GM12878 (cell line): ENCODE results near the gene ERCC3. TPM values are rescaled to one million over a fixed set of nuclear protein-coding genes. Genes with fewer than 3 reads are reported as not detected.
"Not testable (repeated sequence)": the region's sequence is repeated elsewhere in the genome, so short reads cannot be mapped to it uniquely, and the experiment has no call there.

Source experiments
- ATAC-seq: fragments of 200-7000 bp; cut with Tn5 transposase; 3 replicates; pipeline ENCODE4 v1.9.1; 2020; ENCODE audit warnings: mild to moderate bottlenecking, moderate library complexity
- BruUV-seq: library from RNA; stranded (reverse); fragments of 400-500 nt; replicated peaks from 2 replicates; lab custom pipeline; 2021; lab: Mats Ljungman, UMichigan
- CTCF ChIA-PET: fragments of 300-600 bp; sonication (Branson Sonifier 250); formaldehyde crosslinking; extraction: SDS; loops from one replicate; lab custom pipeline; 2021; ENCODE audit warnings: inconsistent platforms; lab: Yijun Ruan, JAX
- POLR2A ChIA-PET: fragments of 350-600 bp; formaldehyde crosslinking; extraction: SDS; loops from one replicate; lab custom pipeline; 2021; ENCODE audit warnings: inconsistent platforms; lab: Charles Lee
- RAD21 ChIA-PET: fragments of 300-600 bp; sonication (Branson Sonifier 250); formaldehyde crosslinking; loops from one replicate; lab custom pipeline; 2023; ENCODE audit warnings: antibody characterized with exemption; ENCODE audit not compliant: unreplicated experiment; lab: Charles Lee
- SMC1A ChIA-PET: fragments of 300-600 bp; sonication (Branson Sonifier 250); formaldehyde crosslinking; loops from one replicate; lab custom pipeline; 2023; ENCODE audit not compliant: unreplicated experiment, uncharacterized antibody; lab: Charles Lee
- DNase-seq: peaks from one replicate; pipeline ENCODE4 v3.0.0-alpha.2; 2011; ENCODE audit warnings: low read depth, low spot score
- FAIRE-seq: peaks from 3 replicates; lab custom pipeline; 2011; peaks lifted over from hg19 to GRCh38; lab: Jason Lieb, UNC
- H2AFZ ChIP-seq: 2 replicates; pipeline ENCODE4 v1.6.0; 2011; ENCODE audit warnings: low read depth, low read length, control low read depth; ENCODE audit not compliant: control insufficient read depth
- H3K27ac ChIP-seq: 2 replicates; pipeline ENCODE4 v1.5.1; 2011; ENCODE audit warnings: control low read depth; ENCODE audit not compliant: control insufficient read depth, insufficient read depth
- H3K27me3 ChIP-seq, 2 experiments: replicated peaks in 1 of 2; 2 replicates each; pipeline versions ENCODE4 v1.6.0 to v1.6.1; 2011; ENCODE audit warnings: low read length in 1 of 2; ENCODE audit not compliant: control insufficient read depth in 2 of 2, insufficient read depth in 2 of 2
- H3K36me3 ChIP-seq, 2 experiments: 2 replicates each; pipeline ENCODE4 v1.5.1; 2011; ENCODE audit warnings: low read length in 1 of 2; ENCODE audit not compliant: control insufficient read depth in 2 of 2, insufficient read depth in 2 of 2
- H3K4me1 ChIP-seq: 2 replicates; pipeline ENCODE4 v1.6.1; 2011; ENCODE audit warnings: mild to moderate bottlenecking, low read length, moderate library complexity, mixed read lengths; ENCODE audit not compliant: control insufficient read depth, insufficient read depth
- H3K4me2 ChIP-seq: 2 replicates; pipeline ENCODE4 v1.6.0; 2011; ENCODE audit warnings: control low read depth; ENCODE audit not compliant: control insufficient read depth, insufficient read depth
- H3K4me3 ChIP-seq: fragments of 200-600 bp; sonication (generic); 2 replicates; pipeline ENCODE4 v1.5.1; 2016
- H3K79me2 ChIP-seq: 2 replicates; pipeline ENCODE4 v1.6.0; 2011; ENCODE audit warnings: low read length; ENCODE audit not compliant: control insufficient read depth, insufficient read depth
- H3K9ac ChIP-seq: 2 replicates; pipeline ENCODE4 v1.8.0; 2011; ENCODE audit warnings: low read length, control low read depth, mixed read lengths; ENCODE audit not compliant: control insufficient read depth, insufficient read depth
- H3K9me3 ChIP-seq: replicated peaks from 3 replicates; pipeline ENCODE4 v1.5.1; 2011; ENCODE audit warnings: mild to moderate bottlenecking, low read length; ENCODE audit not compliant: control insufficient read depth, insufficient read depth
- H4K20me1 ChIP-seq: 2 replicates; pipeline ENCODE4 v1.6.0; 2011; ENCODE audit not compliant: control insufficient read depth, insufficient read depth
- EED ChIP-seq: sonication (generic); IDR thresholded peaks from 2 replicates; pipeline ENCODE4 v1.6.1; 2016; ENCODE audit warnings: antibody characterized with exemption, low read depth
- IKZF1 ChIP-seq: fragments of 450-650 bp; conservative IDR thresholded peaks from 2 replicates; pipeline ENCODE4 v1.6.1; 2017; ENCODE audit warnings: antibody characterized with exemption, mild to moderate bottlenecking
- NBN ChIP-seq: fragments of 450-650 bp; IDR thresholded peaks from 2 replicates; pipeline ENCODE4 v1.6.1; 2016
- RAD51 ChIP-seq: fragments of 450-650 bp; IDR thresholded peaks from 2 replicates; pipeline ENCODE4 v1.6.1; 2016; ENCODE audit warnings: moderate library complexity, mild to moderate bottlenecking, inconsistent platforms
- RUNX3 ChIP-seq: IDR thresholded peaks from 2 replicates; pipeline ENCODE4 v1.6.1; 2012; ENCODE audit warnings: low read length, inconsistent platforms
- SIX5 ChIP-seq: IDR thresholded peaks from 2 replicates; pipeline ENCODE4 v1.6.1; 2011; ENCODE audit warnings: mild to moderate bottlenecking, low read depth, low read length, moderate library complexity; ENCODE audit not compliant: severe bottlenecking
- WGBS: methylation state at CpG from one replicate; pipeline ENCODE4 v1.1.6; 2016; ENCODE audit warnings: low lambda C conversion rate; ENCODE audit not compliant: insufficient replicate concordance, insufficient coverage; ENCODE audit errors: missing lambda C conversion rate; 5-methylcytosine and 5-hydroxymethylcytosine counted together
- in situ Hi-C: fragments of 300-500 bp; cut with MboI; formaldehyde crosslinking; loops from 9 replicates; pipeline ENCODE4 v1.14.3; 2018; ENCODE audit warnings: mixed read lengths
- intact Hi-C: fragments of 100-400 bp; cut with micrococcal nuclease; formaldehyde crosslinking; loops from one replicate; pipeline ENCODE4 v1.14.2; 2022; ENCODE audit not compliant: unreplicated experiment
- polyA plus RNA-seq, 11 experiments: library from polyadenylated mRNA; depleted of rRNA in 4 of 11; unstranded in 6 of 11; stranded (reverse) in 5 of 11; fragments of >200 nt; fragmentation: Nextera tagmentation in 4 of 11; fragmentation: Illumina TruSeq in 1 of 11; extraction: Ambion mirVana in 4 of 11; extraction: Trizol in 1 of 11; gene quantifications; 1 replicate in 1 of 11; 2 replicates in 10 of 11; pipeline versions ENCODE4 v1.2.1 to v1.2.3, GENCODE V29; 2011 to 2016; ENCODE audit warnings: inconsistent platforms in 2 of 11, missing spikeins in 2 of 11, low read depth in 1 of 11
- total RNA-seq, 4 experiments: library from RNA; depleted of rRNA in 3 of 4; stranded (reverse); fragments of >200 nt in 3 of 4; fragmentation: Illumina TruSeq in 1 of 4; extraction: Trizol in 1 of 4; gene quantifications; 2 replicates each; pipeline versions ENCODE4 v1.2.1 to v1.2.3, GENCODE V29; 2013 to 2021
- TF ChIP-seq, protein P1 (sequence below): IDR thresholded peaks from 2 replicates; pipeline ENCODE4 v1.6.1; 2012; ENCODE audit warnings: low read depth, low read length, improper control_type of control experiment
- TF ChIP-seq, protein P2 (sequence below): IDR thresholded peaks from 2 replicates; pipeline ENCODE4 v1.6.1; 2012; ENCODE audit warnings: low read length, inconsistent platforms
- TF ChIP-seq, protein P3 (sequence below): IDR thresholded peaks from 2 replicates; pipeline ENCODE4 v1.6.1; 2011; ENCODE audit warnings: mild to moderate bottlenecking, low read depth, low read length, moderate library complexity; ENCODE audit not compliant: insufficient replicate concordance

Gene ERCC3
- total and polyA plus RNA-seq, 10 of the 15 experiments (the other 5 are each of a cell fraction or from before 2014, with no cell fraction given), result 17.1 to 64.8 (median 42.8) TPM

DNA sequence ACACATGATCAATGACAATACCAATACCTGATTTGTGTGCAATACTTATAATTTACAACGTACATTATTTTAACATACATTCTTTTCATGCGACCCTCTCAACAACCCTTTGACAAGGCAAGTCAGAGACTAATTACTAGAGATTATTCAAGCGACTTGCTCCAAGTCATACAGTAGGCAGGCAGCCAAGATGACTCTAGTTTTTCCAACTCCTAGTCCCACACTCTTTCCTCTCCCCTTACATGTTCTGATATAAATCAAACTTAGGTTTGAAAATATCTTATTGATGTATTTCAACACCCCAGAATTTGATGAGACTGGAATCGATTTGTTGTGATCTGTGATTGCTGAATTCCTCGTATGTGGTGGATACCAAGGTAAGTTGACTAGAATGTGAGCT is 65.8 kb downstream of the ERCC3 start (continued):
- no peak for TF ChIP-seq RAD51

DNA sequence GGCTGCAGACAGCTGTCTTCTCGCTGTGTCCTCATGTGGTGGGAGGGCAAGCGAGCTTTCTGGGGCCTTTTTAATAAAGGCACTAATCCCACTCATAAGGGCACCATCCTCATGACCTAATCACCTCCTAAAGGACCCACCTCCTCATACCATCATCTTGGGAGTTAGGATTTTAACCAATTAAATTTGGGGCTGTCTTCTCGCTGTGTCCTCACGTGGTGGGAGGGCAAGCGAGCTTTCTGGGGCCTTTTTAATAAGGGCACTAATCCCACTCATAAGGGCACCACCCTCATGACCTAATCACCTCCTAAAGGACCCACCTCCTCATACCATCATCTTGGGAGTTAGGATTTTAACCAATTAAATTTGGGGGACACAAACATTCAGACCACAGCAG is 66.7 kb downstream of the ERCC3 start:
- H3K27me3 ChIP-seq, H3K4me3 ChIP-seq, H2AFZ ChIP-seq, SMC1A ChIA-PET, BruUV-seq, H3K4me1 ChIP-seq, CTCF ChIA-PET, intact Hi-C loops, ATAC-seq, in situ Hi-C loops, H4K20me1 ChIP-seq, POLR2A ChIA-PET, DNase-seq, H3K9me3 ChIP-seq, FAIRE-seq, H3K4me2 ChIP-seq, H3K36me3 ChIP-seq, H3K9ac ChIP-seq, H3K79me2 ChIP-seq, RAD21 ChIA-PET, H3K27ac ChIP-seq: not testable (repeated sequence)
- WGBS, result 44% methylated on average over 5 of the region's 5 CpGs

DNA sequence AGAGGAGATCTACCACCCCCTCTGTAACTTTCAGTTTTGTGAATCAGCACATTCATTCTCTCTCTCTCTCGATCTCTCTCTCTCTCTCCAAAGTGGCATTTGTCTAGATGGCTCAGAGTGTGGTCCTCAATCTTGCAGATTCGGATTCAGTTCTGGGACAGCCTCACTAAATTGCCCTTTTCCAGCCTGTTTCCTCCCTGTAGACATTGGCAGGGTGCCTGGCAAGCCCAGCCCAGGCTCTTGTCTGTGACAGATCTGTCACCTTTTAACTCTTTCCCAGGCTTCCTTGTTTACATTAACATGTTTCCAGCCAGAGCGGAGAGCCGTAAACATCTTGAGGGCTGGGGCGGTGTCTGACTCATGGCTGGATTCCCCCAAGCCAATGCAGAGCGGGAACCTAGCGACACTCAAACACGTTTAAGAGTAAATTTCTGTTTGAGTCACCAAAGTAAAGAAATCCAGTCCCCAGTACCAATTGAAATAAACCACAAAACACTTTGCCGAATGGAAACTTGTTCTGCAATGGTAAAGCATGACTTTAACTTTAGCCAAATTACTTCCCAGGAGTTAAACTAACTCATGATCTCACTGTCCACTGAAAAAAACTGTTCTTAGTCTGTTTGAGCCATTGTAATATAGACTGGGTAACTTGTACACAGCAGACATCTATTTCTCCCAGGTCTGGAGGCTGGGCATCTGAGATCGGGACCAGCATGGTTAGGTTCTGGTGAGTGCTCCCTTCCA is 67.3 kb downstream of the ERCC3 start:
- Histone ChIP-seq H3K9ac (no peak overlapping the region), H3K27me3 (no peaks in the 10 kb centered on the region; a peak in 1 of 4 replicates), H2AFZ (no peak overlapping the region), H3K79me2 (no peaks in the 10 kb centered on the region), H4K20me1 (no peaks in the 10 kb centered on the region), H3K4me3 (no peak overlapping the region), H3K4me1 (no peaks in the 10 kb centered on the region), H3K27ac (no peak overlapping the region), H3K36me3 (no peaks in the 10 kb centered on the region), H3K4me2 (peak overlapping the region; percentile 20), H3K9me3 (no peaks in the 10 kb centered on the region)
- in situ Hi-C loops, result no loop called here
- SMC1A ChIA-PET, result no interaction called here
- CTCF ChIA-PET, result no interaction called here
- FAIRE-seq (no peak), ATAC-seq (peak; percentile 93), DNase-seq (peak; percentile 36)
- RAD21 ChIA-PET, result no interaction called here
- POLR2A ChIA-PET, result no interaction called here
- intact Hi-C loops, result no loop called here
- no TSS peak for BruUV-seq
- WGBS, result 5% methylated on average over 10 of the region's 10 CpGs
- no peak for TF ChIP-seq SIX5
- TF ChIP-seq EED, result no peak
- TF ChIP-seq, protein P1, sequence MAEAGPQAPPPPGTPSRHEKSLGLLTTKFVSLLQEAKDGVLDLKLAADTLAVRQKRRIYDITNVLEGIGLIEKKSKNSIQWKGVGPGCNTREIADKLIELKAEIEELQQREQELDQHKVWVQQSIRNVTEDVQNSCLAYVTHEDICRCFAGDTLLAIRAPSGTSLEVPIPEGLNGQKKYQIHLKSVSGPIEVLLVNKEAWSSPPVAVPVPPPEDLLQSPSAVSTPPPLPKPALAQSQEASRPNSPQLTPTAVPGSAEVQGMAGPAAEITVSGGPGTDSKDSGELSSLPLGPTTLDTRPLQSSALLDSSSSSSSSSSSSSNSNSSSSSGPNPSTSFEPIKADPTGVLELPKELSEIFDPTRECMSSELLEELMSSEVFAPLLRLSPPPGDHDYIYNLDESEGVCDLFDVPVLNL, result peak; percentile 57; the same call in 1 of the 2 replicates
- TF ChIP-seq RUNX3, result peak; percentile 88
- no peak for TF ChIP-seq NBN
- TF ChIP-seq, protein P2, sequence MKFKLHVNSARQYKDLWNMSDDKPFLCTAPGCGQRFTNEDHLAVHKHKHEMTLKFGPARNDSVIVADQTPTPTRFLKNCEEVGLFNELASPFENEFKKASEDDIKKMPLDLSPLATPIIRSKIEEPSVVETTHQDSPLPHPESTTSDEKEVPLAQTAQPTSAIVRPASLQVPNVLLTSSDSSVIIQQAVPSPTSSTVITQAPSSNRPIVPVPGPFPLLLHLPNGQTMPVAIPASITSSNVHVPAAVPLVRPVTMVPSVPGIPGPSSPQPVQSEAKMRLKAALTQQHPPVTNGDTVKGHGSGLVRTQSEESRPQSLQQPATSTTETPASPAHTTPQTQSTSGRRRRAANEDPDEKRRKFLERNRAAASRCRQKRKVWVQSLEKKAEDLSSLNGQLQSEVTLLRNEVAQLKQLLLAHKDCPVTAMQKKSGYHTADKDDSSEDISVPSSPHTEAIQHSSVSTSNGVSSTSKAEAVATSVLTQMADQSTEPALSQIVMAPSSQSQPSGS, result peak; percentile 51; the same call in 1 of the 2 replicates
- peak; percentile 40; the same call in 1 of the 2 replicates for TF ChIP-seq IKZF1
- TF ChIP-seq, protein P3, sequence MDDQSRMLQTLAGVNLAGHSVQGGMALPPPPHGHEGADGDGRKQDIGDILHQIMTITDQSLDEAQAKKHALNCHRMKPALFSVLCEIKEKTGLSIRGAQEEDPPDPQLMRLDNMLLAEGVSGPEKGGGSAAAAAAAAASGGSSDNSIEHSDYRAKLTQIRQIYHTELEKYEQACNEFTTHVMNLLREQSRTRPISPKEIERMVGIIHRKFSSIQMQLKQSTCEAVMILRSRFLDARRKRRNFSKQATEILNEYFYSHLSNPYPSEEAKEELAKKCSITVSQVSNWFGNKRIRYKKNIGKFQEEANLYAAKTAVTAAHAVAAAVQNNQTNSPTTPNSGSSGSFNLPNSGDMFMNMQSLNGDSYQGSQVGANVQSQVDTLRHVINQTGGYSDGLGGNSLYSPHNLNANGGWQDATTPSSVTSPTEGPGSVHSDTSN, result no peak
